DOHH2 (cell line): Measurements from ENCODE around the gene SNRNP200.

ENCODE experiments used
- CTCF ChIP-seq: fragments of 200-600 bp; sonication (generic); IDR thresholded peaks from one replicate; pipeline ENCODE4 v1.5.1; 2014; ENCODE audit warnings: antibody characterized with exemption, mild to moderate bottlenecking, low read depth, low read length; ENCODE audit not compliant: poor library complexity, severe bottlenecking
- EZH2phosphoT487 ChIP-seq: fragments of 200-600 bp; sonication (generic); IDR thresholded peaks from 2 replicates; pipeline ENCODE4 v1.6.1; 2017; ENCODE audit warnings: borderline replicate concordance, mild to moderate bottlenecking, antibody characterized with exemption, low read length, moderate library complexity, mixed read lengths

- TF ChIP-seq CTCF (no peak), EZH2phosphoT487 (no peak)
These were observed 13.6 kb downstream of the SNRNP200 start for GRCh38 chr2:96291751-96292150.
